Kidney tubule cell (primary cell): ENCODE results near the gene RBM4B.
"Not testable (repeated sequence)": the region's sequence is repeated elsewhere in the genome, so short reads cannot be mapped to it uniquely, and the experiment has no call there.

Experiments
- DNase-seq: peaks from one replicate; pipeline ENCODE4 v3.0.0-alpha.2; 2018; ENCODE audit warnings: low spot score

RBM4B gene

GRCh38 chr11:66677599-66678375 lies at the start of gene RBM4B:
Gene RBM4B, minus strand, starts transcription at chr11:66677887. Its CDS starts 808 bp downstream, at chr11:66677079.
- peak; percentile 95 for DNase-seq

GRCh38 chr11:66725647-66726046 lies 48.0 kb upstream of the RBM4B start:
- DNase-seq = peak; percentile 61

- no peak for DNase-seq
These were observed 47.4 kb upstream of the RBM4B start for GRCh38 chr11:66725114-66725513.

GRCh38 chr11:66724167-66724566 lies 46.5 kb upstream of the RBM4B start:
- DNase-seq = not testable (repeated sequence)

GRCh38 chr11:66723693-66724092 lies 46.0 kb upstream of the RBM4B start:
- DNase-seq = no peak

GRCh38 chr11:66722745-66723651 lies 45.3 kb upstream of the RBM4B start:
- DNase-seq = no peak

GRCh38 chr11:66721939-66722338 lies 44.3 kb upstream of the RBM4B start:
- no peak for DNase-seq

GRCh38 chr11:66720899-66721470 lies 43.3 kb upstream of the RBM4B start:
- no peak for DNase-seq

- peak; percentile 93 for DNase-seq
These were observed 42.7 kb upstream of the RBM4B start for GRCh38 chr11:66720223-66720898.

- DNase-seq = no peak
These were observed 41.6 kb upstream of the RBM4B start for GRCh38 chr11:66719111-66719872.

- peak; percentile 28 for DNase-seq
These were observed 40.8 kb upstream of the RBM4B start for GRCh38 chr11:66718320-66718971.

- no peak for DNase-seq
These were observed 40.2 kb upstream of the RBM4B start for GRCh38 chr11:66717925-66718319.

GRCh38 chr11:66716996-66717395 lies 39.3 kb upstream of the RBM4B start:
- DNase-seq = no peak

- DNase-seq = no peak
These were observed 37.8 kb upstream of the RBM4B start for GRCh38 chr11:66715346-66716085.

- DNase-seq = no peak
These were observed 36.2 kb upstream of the RBM4B start for GRCh38 chr11:66713746-66714480.

GRCh38 chr11:66710384-66710930 lies 32.8 kb upstream of the RBM4B start:
- no peak for DNase-seq

GRCh38 chr11:66708701-66709100 lies 31.0 kb upstream of the RBM4B start:
- DNase-seq = no peak

- DNase-seq = peak; percentile 49
These were observed 30.4 kb upstream of the RBM4B start for GRCh38 chr11:66708094-66708493.

GRCh38 chr11:66707486-66707885 lies 29.8 kb upstream of the RBM4B start:
- DNase-seq = no peak
